Cerebellar cortex (tissue), 1 donor: Measurements from ENCODE around the gene SLCO2A1.

Experiments used
- DNase-seq: peaks from one replicate; pipeline ENCODE4 v3.0.0-alpha.2; 2015; ENCODE audit warnings: low spot score

Gene SLCO2A1

GRCh38 chr3:133899311-133899710, 130.4 kb downstream of the SLCO2A1 start:
- DNase-seq: no peak

DNA sequence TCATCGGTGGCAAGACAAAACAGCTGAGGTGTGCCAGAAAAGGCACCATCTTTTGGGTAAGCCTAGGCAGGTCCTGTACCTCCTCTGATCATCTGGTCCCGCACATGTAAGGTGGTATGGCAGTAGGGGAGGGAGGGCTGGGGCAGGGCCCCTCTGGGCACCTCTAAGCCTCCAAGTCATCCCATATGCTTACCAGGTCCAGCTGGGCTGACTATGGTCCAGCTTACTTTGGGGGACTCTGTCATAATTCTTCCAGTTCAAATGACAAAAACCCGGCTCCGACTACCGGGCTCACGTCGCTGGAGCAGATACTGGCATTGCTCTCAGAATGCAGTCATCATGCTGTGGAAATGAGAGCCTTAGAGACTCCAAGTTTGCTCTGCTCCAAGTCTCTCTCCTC, 132.2 kb downstream of the SLCO2A1 start:
- DNase-seq: no peak

DNA sequence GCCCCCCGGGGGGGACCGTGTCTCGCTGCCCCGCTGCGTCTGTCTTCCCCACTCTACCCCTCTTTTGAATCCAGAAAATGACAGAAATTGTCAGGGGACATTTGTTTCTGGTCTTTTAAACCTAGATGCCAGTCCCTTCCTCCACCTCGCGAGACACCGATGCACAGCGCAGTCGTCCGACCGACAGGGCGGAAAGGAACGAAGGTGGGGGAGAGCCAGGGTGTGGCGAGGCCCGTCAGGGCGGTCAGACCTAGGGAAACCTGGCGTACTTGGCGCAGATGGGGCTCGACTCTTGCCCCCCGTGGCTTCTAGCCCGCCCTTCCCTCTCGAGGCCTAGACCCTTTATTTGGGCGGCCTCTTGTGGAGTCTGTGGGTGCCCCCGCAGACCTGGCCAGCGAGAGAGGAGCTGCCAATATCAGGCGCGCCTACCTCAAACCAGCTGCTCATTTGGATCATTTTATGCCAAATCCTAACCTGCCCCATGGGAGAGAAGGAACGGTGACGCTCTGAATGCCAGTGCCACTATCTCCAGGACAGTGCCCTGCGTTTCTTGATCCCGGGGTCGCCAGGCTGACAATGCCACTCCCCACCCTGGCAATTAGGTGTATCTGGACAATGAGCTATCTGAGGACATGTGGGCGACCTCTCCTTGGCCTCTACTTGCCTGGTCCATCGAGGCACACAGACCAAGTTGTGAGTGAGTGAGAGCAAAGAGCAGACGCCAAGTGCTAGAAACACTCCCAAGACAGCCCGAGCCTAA, 133.5 kb downstream of the SLCO2A1 start:
- peak; percentile 42 for DNase-seq

DNA sequence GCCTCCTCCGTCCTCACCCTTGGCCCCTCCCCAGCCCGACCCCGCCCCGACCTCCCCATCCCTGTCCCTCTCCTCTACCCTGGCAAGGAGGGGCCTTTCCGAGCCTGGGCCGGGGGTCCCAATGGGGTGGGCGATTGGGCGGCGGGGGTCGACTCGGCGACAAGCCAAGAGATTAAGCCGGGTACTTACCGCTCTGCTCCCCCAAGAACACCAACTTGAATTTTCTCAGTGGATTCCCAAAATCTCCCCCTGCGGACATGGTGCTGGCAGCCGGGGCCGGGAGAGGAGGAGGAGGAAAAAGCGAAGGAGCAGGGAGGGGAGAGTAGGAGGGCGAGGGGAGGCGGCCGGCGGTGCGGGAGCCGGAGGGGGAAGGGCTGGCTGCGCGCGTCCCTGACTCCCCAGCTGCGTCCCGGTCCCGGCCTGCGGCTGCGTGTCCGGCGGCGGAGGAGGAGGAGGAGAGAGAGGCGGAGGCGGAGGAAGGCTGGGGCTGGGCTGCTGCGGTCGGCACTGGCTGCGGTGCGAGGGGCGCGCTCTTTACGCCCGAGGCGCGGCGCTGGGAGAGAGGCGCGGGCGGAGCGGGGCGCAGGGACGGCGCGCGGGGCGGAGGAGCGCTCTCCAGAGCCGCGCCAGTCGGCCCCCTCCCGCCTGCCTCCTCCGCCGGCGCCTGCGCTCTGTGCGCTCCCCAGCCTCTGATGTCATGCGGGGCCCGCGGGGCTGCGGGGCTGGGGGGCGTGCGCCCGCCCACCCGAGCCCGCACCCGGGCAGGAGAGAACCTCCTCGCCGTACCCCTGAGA, 134.3 kb downstream of the SLCO2A1 start, which contains the start of gene RAB6B:
RAB6B (minus strand) TSS at position 675 of the 794 bp plus-strand sequence; CDS start at position 259, 416 bp downstream.
- peak; percentile 69 for DNase-seq

GRCh38 chr3:133894353-133895207, 135.1 kb downstream of the SLCO2A1 start:
- no peak for DNase-seq

DNA sequence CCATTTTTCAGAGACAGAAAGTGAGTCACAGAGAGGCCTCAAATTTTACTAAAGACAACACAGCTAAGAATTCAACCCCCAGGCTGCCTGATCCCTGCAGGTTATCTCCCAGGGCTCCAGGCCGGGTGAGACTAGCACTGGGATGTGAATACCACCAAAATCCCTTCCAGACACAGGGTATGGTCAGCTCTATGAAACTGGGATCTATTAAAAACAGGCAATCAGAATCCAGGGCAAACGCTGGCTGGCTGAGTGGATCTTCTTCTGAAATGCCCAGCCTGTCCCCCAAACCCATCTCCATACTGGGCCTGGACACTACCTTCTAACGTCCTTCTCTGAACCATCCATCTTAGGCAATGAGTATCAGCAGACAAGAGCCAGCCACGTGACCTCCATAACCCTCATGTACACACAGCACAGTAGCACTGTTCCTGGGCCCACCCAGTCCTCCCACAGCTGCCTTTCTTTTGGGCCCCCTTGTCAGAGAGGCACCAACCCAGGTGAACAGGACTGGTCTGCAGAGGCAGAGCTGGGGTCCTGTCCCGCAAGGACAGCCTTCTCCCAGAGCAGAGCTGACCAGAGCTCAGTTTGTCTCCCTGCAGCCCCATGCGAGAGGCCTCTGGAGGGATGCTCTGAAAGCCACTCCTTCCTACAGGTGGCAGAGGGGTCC, 135.9 kb downstream of the SLCO2A1 start:
- peak; percentile 37 for DNase-seq

DNA sequence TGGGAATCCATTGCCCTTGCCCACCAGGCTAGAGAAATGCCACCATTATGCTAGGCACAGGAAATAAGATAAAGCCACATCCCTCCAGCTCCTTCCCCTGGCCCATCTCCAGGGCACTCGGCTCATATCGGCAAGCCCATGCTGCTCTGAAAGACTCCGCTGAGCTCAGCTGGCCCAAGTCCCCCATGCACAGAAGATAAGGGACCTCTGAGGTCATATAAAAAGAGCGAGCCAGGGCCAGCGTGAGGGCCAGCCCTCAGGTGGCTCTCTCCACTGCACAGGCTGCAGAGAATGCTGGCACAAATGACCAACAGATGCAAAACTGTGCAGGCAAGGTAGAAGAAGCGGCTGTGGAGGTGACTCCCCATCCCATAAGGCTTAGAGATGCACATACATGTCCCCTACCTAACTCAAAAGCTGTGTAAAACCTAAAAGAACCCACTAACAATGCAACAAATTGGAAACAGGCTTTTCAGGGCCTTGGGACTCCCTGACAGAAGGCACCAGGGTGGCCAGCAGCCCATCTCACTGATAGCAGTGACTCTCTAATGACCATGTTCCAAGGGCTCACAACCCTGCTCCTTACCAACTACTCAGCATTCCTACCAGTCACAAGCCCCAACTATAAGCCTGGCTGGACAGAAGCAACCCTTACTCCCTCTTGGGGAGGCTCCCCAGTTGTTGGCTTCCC, 137.0 kb downstream of the SLCO2A1 start:
- DNase-seq: peak; percentile 37

DNA sequence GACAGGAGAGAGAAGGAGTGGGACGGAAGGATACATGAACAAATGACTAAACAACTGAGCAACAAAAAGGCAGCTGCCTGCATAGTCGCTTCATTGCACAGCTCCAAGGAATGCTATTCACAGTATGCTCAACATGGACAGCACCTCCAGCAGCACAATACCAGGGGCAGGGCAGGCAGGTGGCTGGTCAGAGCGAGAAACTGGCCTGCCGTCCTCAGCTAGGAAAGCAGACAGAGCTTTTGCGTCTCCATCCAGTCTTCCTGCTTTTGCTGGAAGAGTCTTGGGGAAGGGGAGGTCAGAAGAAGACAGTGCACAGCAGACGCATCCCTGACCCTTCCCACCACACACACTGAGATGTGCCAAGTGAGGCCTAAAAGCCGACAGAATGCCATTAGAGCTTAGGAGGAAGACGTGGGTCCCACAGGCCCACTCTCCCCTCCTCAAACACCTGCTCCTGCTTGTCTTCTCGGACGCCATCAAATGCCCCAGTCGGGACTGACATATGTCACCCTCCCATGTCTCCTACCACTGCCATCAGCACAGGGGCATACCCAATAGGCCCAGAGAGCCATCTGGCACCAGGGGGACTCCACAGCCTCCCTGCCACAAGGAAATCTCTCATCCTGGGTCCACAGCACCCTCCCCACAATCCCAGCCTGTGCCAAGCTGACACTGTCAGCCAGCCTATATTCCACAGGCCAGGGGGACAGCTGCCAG, 137.9 kb downstream of the SLCO2A1 start:
- no peak for DNase-seq

GRCh38 chr3:133890972-133891644, 138.6 kb downstream of the SLCO2A1 start:
- no peak for DNase-seq

DNA sequence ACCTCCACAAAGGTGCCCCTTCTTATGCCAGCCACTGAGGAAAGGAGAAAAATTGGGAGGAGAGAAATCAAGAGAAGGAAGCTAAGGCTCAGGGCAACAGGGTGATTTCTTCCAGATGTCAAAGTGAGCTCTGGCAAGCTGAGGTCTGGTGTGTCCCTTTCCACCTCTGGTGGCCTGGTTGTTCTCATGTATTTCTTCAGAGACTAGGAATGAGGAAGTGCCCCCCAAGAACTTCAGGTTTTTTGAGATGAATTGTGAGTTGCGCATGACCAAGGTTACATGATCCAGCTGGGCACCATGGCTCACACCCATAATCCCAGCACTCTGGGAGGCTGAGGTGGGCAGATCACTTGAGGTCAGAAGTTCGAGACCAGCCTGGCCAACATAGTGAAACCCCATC, 139.7 kb downstream of the SLCO2A1 start:
- DNase-seq: no peak

- DNase-seq: no peak
Observed at GRCh38 chr3:133888726-133889340, 140.9 kb downstream of the SLCO2A1 start.

DNA sequence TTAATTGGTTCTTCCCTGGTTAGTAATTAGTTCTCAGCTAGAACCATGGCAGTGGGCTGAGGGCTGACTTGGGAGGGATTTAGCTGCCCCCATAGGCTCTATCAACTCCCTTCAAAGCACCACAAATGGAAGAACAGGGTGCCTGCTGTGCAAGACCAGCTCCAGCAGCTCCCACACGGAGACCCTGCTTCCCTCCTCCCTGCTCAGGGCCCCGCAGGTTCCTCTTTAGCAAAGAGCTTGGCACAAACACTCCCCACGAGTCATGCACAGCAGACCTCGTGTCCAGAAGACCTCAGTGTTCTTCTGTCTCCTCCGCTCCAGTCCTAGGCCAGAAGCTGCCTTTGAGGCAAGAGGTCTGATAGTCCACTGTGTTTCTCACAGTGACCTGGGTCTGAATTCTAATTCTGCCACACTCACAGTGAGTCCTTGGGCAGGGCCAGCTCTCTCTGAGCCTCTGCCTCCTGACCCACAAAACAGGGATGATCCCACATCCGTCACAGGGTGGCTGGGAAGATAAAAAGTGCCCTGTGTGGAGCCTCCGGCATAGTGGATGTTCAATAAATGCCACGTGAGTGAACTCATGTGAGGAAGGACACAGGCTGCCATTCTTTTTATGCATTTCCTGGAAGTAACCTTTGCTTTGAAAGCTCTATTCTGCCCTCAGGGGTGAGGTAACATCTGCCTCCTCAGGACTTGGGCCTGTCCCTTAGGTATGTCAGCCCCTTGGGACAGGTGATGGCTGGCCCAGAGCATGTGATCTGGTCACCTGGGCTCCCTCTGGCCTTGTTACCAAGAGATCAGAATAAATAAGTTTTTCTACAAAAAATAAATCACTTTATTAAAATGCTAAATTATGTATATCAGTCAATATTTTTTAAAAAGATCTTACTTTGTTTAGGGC, 141.7 kb downstream of the SLCO2A1 start:
- no peak for DNase-seq

GRCh38 chr3:133887074-133887802, 142.5 kb downstream of the SLCO2A1 start:
- DNase-seq: no peak

GRCh38 chr3:133886031-133886722, 143.5 kb downstream of the SLCO2A1 start:
- DNase-seq: no peak

GRCh38 chr3:133884887-133885711, 144.6 kb downstream of the SLCO2A1 start:
- no peak for DNase-seq
